ENCODE results near the gene CLEC1A.
A peak's percentile ranks its signal among the peaks of the same experiment; 100 is the strongest.

The CLEC1A gene

DNA sequence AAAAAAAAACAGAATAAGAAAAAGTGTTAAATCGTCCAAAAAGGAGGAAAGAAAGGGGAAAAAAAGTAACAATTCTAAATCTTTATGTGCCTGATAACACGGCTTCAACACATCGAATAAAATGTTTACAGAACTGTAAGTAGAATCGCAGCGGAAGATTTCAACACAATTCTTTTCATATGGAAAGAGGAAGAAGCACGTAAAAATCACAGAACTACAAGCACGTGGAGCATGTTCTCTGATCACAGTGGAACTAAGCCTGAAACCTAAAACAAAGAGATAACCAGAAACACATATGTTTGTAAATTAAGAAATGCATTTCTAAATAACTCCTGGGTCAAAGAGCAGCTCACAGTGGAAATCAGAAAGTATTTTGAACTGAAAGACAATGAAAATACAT, 22.5 kb upstream of the CLEC1A start:
- Histone ChIP-seq H3K23ac (ENCODE audit: low read length in 2 of 2) (no peak overlapping the region), H3K4me2 (ENCODE audit: low read length, poor library complexity, severe bottlenecking) (no peak overlapping the region), H3K27ac (ENCODE audit: low read length, poor library complexity, severe bottlenecking) (no peak overlapping the region), H2BK120ac (ENCODE audit: low read depth, low read length) (no peak overlapping the region), H2AFZ (ENCODE audit: low read depth, low read length) (no peak overlapping the region), H2BK15ac (ENCODE audit: low read depth, poor library complexity, severe bottlenecking) (no peak overlapping the region), H2BK12ac (ENCODE audit: low read length in 2 of 2) (no peak overlapping the region), H3K36me3 (ENCODE audit: control insufficient read depth in 1 of 2, insufficient read depth in 2 of 2, low read depth in 1 of 2, low read length in 2 of 2) (no peaks in the 10 kb centered on the region), H3K18ac (ENCODE audit: low read depth in 1 of 2, low read length in 2 of 2) (no peak overlapping the region), H2BK5ac (ENCODE audit: low read depth, low read length, poor library complexity, severe bottlenecking) (no peak overlapping the region), H3K4me3 (ENCODE audit: insufficient read depth in 1 of 2, low read depth in 1 of 2, low read length in 2 of 2) (no peak overlapping the region), H3K4me1 (ENCODE audit: control insufficient read depth, insufficient read depth, low read depth, low read length) (no peaks in the 10 kb centered on the region), H4K91ac (ENCODE audit: low read length) (no peak overlapping the region), H4K8ac (ENCODE audit: low read length) (no peak overlapping the region), H3K9ac (ENCODE audit: low read length) (no peak overlapping the region), H3K14ac (ENCODE audit: low read length in 2 of 2) (no peak overlapping the region), H3K79me1 (replicated peaks; ENCODE audit: low read length, poor library complexity, severe bottlenecking) (no peaks in the 10 kb centered on the region), H3K4ac (ENCODE audit: low read depth in 1 of 2, low read length in 2 of 2) (no peak overlapping the region), H2AK5ac (ENCODE audit: low read length, severe bottlenecking) (no peak overlapping the region), H3K9me3 (ENCODE audit: control insufficient read depth, low read length) (no peaks in the 10 kb centered on the region), H3K27me3 (ENCODE audit: control insufficient read depth in 1 of 2, insufficient read depth in 1 of 2, low read length in 2 of 2) (no peaks in the 10 kb centered on the region)
- WGBS: 97% methylated on average over 7 of the region's 7 CpGs
- no peak for DNase-seq

DNA sequence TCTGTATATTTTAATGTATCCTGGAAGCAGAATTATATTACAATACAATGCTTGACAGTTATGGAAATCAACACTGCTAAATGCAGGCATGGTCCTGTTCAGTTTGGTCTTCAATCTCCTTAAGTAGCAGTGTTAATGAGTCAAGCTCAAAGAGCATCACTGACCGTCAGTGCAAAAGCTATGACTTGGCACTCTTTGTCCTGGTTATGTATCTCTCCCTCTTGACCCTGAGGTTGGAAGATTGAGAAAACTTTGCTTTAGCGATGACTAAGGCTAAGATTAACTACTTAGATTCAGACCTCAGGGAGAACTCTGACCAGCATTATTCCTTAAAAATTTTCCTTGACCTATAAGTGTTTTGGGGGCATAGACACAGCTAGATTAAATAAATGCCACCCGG, 20.3 kb upstream of the CLEC1A start:
- peak; percentile 87 for DNase-seq
- H3K4me2 ChIP-seq (ENCODE audit: low read length, poor library complexity, severe bottlenecking): no peak overlapping the region
- H3K4ac ChIP-seq (ENCODE audit: low read depth in 1 of 2, low read length in 2 of 2): no peak overlapping the region
- no peaks in the 10 kb centered on the region for H3K27me3 ChIP-seq (ENCODE audit: control insufficient read depth in 1 of 2, insufficient read depth in 1 of 2, low read length in 2 of 2)
- H3K36me3 ChIP-seq (ENCODE audit: control insufficient read depth in 1 of 2, insufficient read depth in 2 of 2, low read depth in 1 of 2, low read length in 2 of 2): no peaks in the 10 kb centered on the region
- H3K9me3 ChIP-seq (ENCODE audit: control insufficient read depth, low read length): no peaks in the 10 kb centered on the region
- H3K14ac ChIP-seq (ENCODE audit: low read length in 2 of 2): no peak overlapping the region
- H3K4me3 ChIP-seq (ENCODE audit: insufficient read depth in 1 of 2, low read depth in 1 of 2, low read length in 2 of 2): no peak overlapping the region
- no peak overlapping the region for H2BK12ac ChIP-seq (ENCODE audit: low read length in 2 of 2)
- WGBS: 0% methylated on average over 1 of the region's 3 CpGs
- H4K8ac ChIP-seq (ENCODE audit: low read length): no peak overlapping the region
- H2AK5ac ChIP-seq (ENCODE audit: low read length, severe bottlenecking): no peak overlapping the region
- no peak overlapping the region for H2AFZ ChIP-seq (ENCODE audit: low read depth, low read length)
- H3K18ac ChIP-seq (ENCODE audit: low read depth in 1 of 2, low read length in 2 of 2): no peak overlapping the region
- no peak overlapping the region for H3K27ac ChIP-seq (ENCODE audit: low read length, poor library complexity, severe bottlenecking)
- no peaks in the 10 kb centered on the region for H3K4me1 ChIP-seq (ENCODE audit: control insufficient read depth, insufficient read depth, low read depth, low read length)
- no peak overlapping the region for H3K23ac ChIP-seq (ENCODE audit: low read length in 2 of 2)
- no peak overlapping the region for H3K9ac ChIP-seq (ENCODE audit: low read length)
- H2BK120ac ChIP-seq (ENCODE audit: low read depth, low read length): no peak overlapping the region
- no peaks in the 10 kb centered on the region for H3K79me1 ChIP-seq (replicated peaks; ENCODE audit: low read length, poor library complexity, severe bottlenecking)
- no peak overlapping the region for H4K91ac ChIP-seq (ENCODE audit: low read length)
- H2BK5ac ChIP-seq (ENCODE audit: low read depth, low read length, poor library complexity, severe bottlenecking): no peak overlapping the region
- no peak overlapping the region for H2BK15ac ChIP-seq (ENCODE audit: low read depth, poor library complexity, severe bottlenecking)

DNA sequence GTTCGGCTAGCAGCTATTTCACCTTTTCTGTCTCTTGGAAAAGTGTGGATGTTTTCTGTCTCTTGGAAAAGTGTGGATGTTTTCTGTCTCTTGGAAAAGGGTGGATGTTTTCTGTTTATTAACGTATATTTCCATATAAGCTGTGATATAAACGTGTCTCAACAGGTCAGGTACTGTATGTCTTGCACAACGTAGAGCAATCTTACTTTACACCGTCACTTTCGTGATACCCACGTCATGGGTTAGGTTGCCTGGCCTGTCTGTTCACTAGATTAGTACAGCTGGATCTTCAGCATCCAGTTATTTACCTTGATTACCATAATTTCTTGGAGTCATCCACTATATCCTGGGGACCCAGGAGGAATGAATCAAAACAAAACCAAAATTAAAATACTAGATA, 17.1 kb upstream of the CLEC1A start:
- WGBS: 96% methylated on average over 7 of the region's 7 CpGs

DNA sequence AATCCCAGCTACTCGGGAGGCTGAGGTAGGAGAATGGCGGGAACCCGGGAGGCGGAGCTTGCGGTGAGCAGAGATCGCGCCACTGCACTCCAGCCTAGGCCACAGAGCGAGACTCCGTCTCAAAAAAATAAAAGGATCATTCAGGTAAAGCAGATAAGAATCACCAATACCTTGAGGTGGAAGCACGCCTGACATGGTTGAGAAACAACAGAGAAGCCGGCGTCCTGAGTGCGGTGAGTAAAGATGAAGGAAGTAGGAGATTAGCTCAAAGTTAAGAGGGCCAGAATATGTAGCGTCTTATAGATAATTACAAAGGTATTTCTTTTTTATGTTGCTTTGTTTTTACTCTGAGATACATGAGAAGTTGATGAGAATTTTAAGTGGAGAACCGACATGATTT, 16.5 kb upstream of the CLEC1A start:
- no peak overlapping the region for H3K4me3 ChIP-seq (ENCODE audit: insufficient read depth in 1 of 2, low read depth in 1 of 2, low read length in 2 of 2)
- no peak overlapping the region for H3K23ac ChIP-seq (ENCODE audit: low read length in 2 of 2)
- H2AK5ac ChIP-seq (ENCODE audit: low read length, severe bottlenecking): no peak overlapping the region
- no peak overlapping the region for H2BK120ac ChIP-seq (ENCODE audit: low read depth, low read length)
- H4K8ac ChIP-seq (ENCODE audit: low read length): no peak overlapping the region
- no peaks in the 10 kb centered on the region for H3K4me1 ChIP-seq (ENCODE audit: control insufficient read depth, insufficient read depth, low read depth, low read length)
- DNase-seq: no peak
- H3K27ac ChIP-seq (ENCODE audit: low read length, poor library complexity, severe bottlenecking): no peak overlapping the region
- no peak overlapping the region for H2BK5ac ChIP-seq (ENCODE audit: low read depth, low read length, poor library complexity, severe bottlenecking)
- H2AFZ ChIP-seq (ENCODE audit: low read depth, low read length): no peak overlapping the region
- no peaks in the 10 kb centered on the region for H3K36me3 ChIP-seq (ENCODE audit: control insufficient read depth in 1 of 2, insufficient read depth in 2 of 2, low read depth in 1 of 2, low read length in 2 of 2)
- no peaks in the 10 kb centered on the region for H3K27me3 ChIP-seq (ENCODE audit: control insufficient read depth in 1 of 2, insufficient read depth in 1 of 2, low read length in 2 of 2)
- H4K91ac ChIP-seq (ENCODE audit: low read length): no peak overlapping the region
- 89% methylated on average over 15 of the region's 15 CpGs for WGBS
- no peak overlapping the region for H3K9ac ChIP-seq (ENCODE audit: low read length)
- H3K9me3 ChIP-seq (ENCODE audit: control insufficient read depth, low read length): no peaks in the 10 kb centered on the region
- no peak overlapping the region for H3K14ac ChIP-seq (ENCODE audit: low read length in 2 of 2)
- no peak overlapping the region for H2BK12ac ChIP-seq (ENCODE audit: low read length in 2 of 2)
- no peak overlapping the region for H3K18ac ChIP-seq (ENCODE audit: low read depth in 1 of 2, low read length in 2 of 2)
- no peak overlapping the region for H2BK15ac ChIP-seq (ENCODE audit: low read depth, poor library complexity, severe bottlenecking)
- no peaks in the 10 kb centered on the region for H3K79me1 ChIP-seq (replicated peaks; ENCODE audit: low read length, poor library complexity, severe bottlenecking)
- no peak overlapping the region for H3K4me2 ChIP-seq (ENCODE audit: low read length, poor library complexity, severe bottlenecking)
- no peak overlapping the region for H3K4ac ChIP-seq (ENCODE audit: low read depth in 1 of 2, low read length in 2 of 2)

More for the DNA sequence above, 17.1 kb upstream of the CLEC1A start:
- Histone ChIP-seq H3K23ac (ENCODE audit: low read length in 2 of 2) (no peak overlapping the region), H3K14ac (ENCODE audit: low read length in 2 of 2) (no peak overlapping the region), H3K27me3 (ENCODE audit: control insufficient read depth in 1 of 2, insufficient read depth in 1 of 2, low read length in 2 of 2) (no peaks in the 10 kb centered on the region), H2BK5ac (ENCODE audit: low read depth, low read length, poor library complexity, severe bottlenecking) (no peak overlapping the region), H3K9me3 (ENCODE audit: control insufficient read depth, low read length) (no peaks in the 10 kb centered on the region), H4K91ac (ENCODE audit: low read length) (no peak overlapping the region), H3K4me2 (ENCODE audit: low read length, poor library complexity, severe bottlenecking) (no peak overlapping the region), H2AFZ (ENCODE audit: low read depth, low read length) (no peak overlapping the region), H2AK5ac (ENCODE audit: low read length, severe bottlenecking) (no peak overlapping the region), H2BK120ac (ENCODE audit: low read depth, low read length) (no peak overlapping the region), H3K4ac (ENCODE audit: low read depth in 1 of 2, low read length in 2 of 2) (no peak overlapping the region), H3K9ac (ENCODE audit: low read length) (no peak overlapping the region), H2BK15ac (ENCODE audit: low read depth, poor library complexity, severe bottlenecking) (no peak overlapping the region), H3K18ac (ENCODE audit: low read depth in 1 of 2, low read length in 2 of 2) (no peak overlapping the region), H3K79me1 (replicated peaks; ENCODE audit: low read length, poor library complexity, severe bottlenecking) (no peaks in the 10 kb centered on the region), H4K8ac (ENCODE audit: low read length) (no peak overlapping the region), H2BK12ac (ENCODE audit: low read length in 2 of 2) (no peak overlapping the region), H3K4me3 (ENCODE audit: insufficient read depth in 1 of 2, low read depth in 1 of 2, low read length in 2 of 2) (no peak overlapping the region), H3K27ac (ENCODE audit: low read length, poor library complexity, severe bottlenecking) (no peak overlapping the region), H3K36me3 (ENCODE audit: control insufficient read depth in 1 of 2, insufficient read depth in 2 of 2, low read depth in 1 of 2, low read length in 2 of 2) (no peaks in the 10 kb centered on the region), H3K4me1 (ENCODE audit: control insufficient read depth, insufficient read depth, low read depth, low read length) (no peaks in the 10 kb centered on the region)
- DNase-seq: no peak

Data from mesenchymal stem cell (in vitro differentiated cells and primary cell).